Thyroid gland (tissue), 4 donors: ENCODE measurements around the gene AKIRIN1.

Source experiments
- POLR2A ChIP-seq, 2 donors: fragments of 450-650 bp; IDR thresholded peaks; one replicate each; pipeline ENCODE4 v1.6.1; 2017; ENCODE audit warnings: antibody characterized with exemption in 2 of 2, mild to moderate bottlenecking in 2 of 2, moderate library complexity in 1 of 2
- TF ChIP-seq, protein P1 (sequence below), 6 experiments: fragments of 200-600 bp in 3 of 6; fragments of 450-650 bp in 3 of 6; sonication (generic) in 3 of 6; IDR thresholded peaks; one replicate each; pipeline ENCODE4 v1.5.1; 2016 to 2019; ENCODE audit warnings: antibody characterized with exemption in 6 of 6, mild to moderate bottlenecking in 2 of 6, inconsistent platforms in 1 of 6, moderate library complexity in 1 of 6

GRCh38 chr1:39046613-39047210, 55.6 kb downstream of the AKIRIN1 start:
- TF ChIP-seq, protein P1, sequence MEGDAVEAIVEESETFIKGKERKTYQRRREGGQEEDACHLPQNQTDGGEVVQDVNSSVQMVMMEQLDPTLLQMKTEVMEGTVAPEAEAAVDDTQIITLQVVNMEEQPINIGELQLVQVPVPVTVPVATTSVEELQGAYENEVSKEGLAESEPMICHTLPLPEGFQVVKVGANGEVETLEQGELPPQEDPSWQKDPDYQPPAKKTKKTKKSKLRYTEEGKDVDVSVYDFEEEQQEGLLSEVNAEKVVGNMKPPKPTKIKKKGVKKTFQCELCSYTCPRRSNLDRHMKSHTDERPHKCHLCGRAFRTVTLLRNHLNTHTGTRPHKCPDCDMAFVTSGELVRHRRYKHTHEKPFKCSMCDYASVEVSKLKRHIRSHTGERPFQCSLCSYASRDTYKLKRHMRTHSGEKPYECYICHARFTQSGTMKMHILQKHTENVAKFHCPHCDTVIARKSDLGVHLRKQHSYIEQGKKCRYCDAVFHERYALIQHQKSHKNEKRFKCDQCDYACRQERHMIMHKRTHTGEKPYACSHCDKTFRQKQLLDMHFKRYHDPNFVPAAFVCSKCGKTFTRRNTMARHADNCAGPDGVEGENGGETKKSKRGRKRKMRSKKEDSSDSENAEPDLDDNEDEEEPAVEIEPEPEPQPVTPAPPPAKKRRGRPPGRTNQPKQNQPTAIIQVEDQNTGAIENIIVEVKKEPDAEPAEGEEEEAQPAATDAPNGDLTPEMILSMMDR (IDR thresholded peaks at IDR 0.05) = no peak
- TF ChIP-seq POLR2A (IDR thresholded peaks at IDR 0.05) = no peak
